ENCODE data around the gene SORBS2. TPM values are rescaled to one million over a fixed set of nuclear protein-coding genes. Genes with fewer than 3 reads are reported as not detected.

The SORBS2 gene
- total RNA-seq, 1 donor from 2014 or later, result not detected

DNA sequence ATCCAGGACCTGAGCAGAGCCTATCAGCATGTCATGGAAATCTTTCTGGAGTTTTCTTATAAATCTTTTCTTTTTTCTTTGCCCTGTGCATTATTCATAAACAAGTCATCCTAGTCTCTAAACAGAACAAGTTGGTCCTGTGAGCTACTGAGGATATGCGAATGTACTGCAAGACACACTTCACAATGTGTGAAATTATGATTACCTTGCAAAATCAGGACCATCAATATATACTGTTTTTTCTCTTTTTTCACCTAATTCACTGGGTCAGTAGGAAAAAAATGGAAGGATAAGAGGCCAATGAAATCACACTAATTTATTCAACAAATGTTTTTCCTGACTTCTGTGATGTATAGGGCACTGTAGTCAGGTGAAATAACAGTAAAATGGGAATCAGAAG lies 14.4 kb upstream of the SORBS2 start:
- H3K27ac Mint-ChIP-seq, result no peak overlapping the region
- H3K9me3 Mint-ChIP-seq, result no peaks in the 10 kb centered on the region
- POLR2A ChIA-PET, result no interaction called here
- intact Hi-C loops (cut with micrococcal nuclease), result no loop called here
- no peaks in the 10 kb centered on the region for H3K4me1 Mint-ChIP-seq
- DNase-seq (no peak), ATAC-seq (ENCODE audit: low read depth) (no peak)
- H3K4me3 Mint-ChIP-seq, result no peak overlapping the region
- no peak for TF ChIP-seq CTCF (IDR thresholded peaks at IDR 0.05)
- CTCF ChIA-PET, result no interaction called here
- H3K36me3 Mint-ChIP-seq (ENCODE audit: low read depth), result no peaks in the 10 kb centered on the region
- peaks cover 2% of the 10 kb centered on the region for H3K27me3 Mint-ChIP-seq

DNA sequence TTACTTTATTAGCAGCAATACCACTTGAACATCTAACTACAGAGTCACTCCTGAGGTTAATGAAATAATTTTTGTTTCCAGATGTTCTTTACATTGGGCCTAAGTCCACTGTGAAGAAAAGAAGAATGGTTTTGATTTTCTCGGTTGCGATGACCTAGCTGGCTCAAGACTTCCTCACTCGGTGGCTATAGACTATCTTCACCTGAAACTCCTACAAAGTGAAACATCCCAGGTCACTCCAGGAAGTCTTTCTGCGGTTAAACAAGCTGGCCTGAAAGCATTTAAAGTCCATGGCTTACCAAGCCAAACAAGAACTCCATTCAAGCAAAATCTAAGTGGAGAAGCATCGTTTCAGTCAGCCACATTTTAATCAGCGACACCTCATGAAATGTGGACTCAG lies 13.7 kb upstream of the SORBS2 start:
- ATAC-seq (ENCODE audit: low read depth), result no peak
- no peak for TF ChIP-seq CTCF (IDR thresholded peaks at IDR 0.05)
- H3K4me3 Mint-ChIP-seq, result no peak overlapping the region
- POLR2A ChIA-PET, result no interaction called here
- no peaks in the 10 kb centered on the region for H3K4me1 Mint-ChIP-seq
- H3K27me3 Mint-ChIP-seq, result peaks cover 2% of the 10 kb centered on the region
- no peak for DNase-seq
- CTCF ChIA-PET, result no interaction called here
- intact Hi-C loops (cut with micrococcal nuclease), result no loop called here
- H3K36me3 Mint-ChIP-seq (ENCODE audit: low read depth), result no peaks in the 10 kb centered on the region
- H3K9me3 Mint-ChIP-seq, result no peaks in the 10 kb centered on the region
- H3K27ac Mint-ChIP-seq, result no peak overlapping the region

- Mint-ChIP-seq H3K4me1 (no peaks in the 10 kb centered on the region), H3K9me3 (no peaks in the 10 kb centered on the region), H3K27ac (no peak overlapping the region), H3K27me3 (no peaks in the 10 kb centered on the region), H3K4me3 (no peak overlapping the region), H3K36me3 (ENCODE audit: low read depth) (no peaks in the 10 kb centered on the region)
- ChIA-PET POLR2A (no interaction called here), CTCF (no interaction called here)
- intact Hi-C loops (cut with micrococcal nuclease), result no loop called here
- ATAC-seq (ENCODE audit: low read depth) (no peak), DNase-seq (no peak)
- TF ChIP-seq CTCF (IDR thresholded peaks at IDR 0.05), result no peak
These were observed 10.8 kb upstream of the SORBS2 start for GRCh38 chr4:185822791-185823190.

GRCh38 chr4:185821029-185821419 lies 9.0 kb upstream of the SORBS2 start:
- intact Hi-C loops (cut with micrococcal nuclease), result no loop called here
- no peaks in the 10 kb centered on the region for H3K27me3 Mint-ChIP-seq
- DNase-seq (no peak), ATAC-seq (ENCODE audit: low read depth) (no peak)
- H3K27ac Mint-ChIP-seq, result no peak overlapping the region
- ChIA-PET POLR2A (no interaction called here), CTCF (no interaction called here)
- no peaks in the 10 kb centered on the region for H3K4me1 Mint-ChIP-seq
- no peak overlapping the region for H3K4me3 Mint-ChIP-seq
- no peaks in the 10 kb centered on the region for H3K36me3 Mint-ChIP-seq (ENCODE audit: low read depth)
- H3K9me3 Mint-ChIP-seq, result no peaks in the 10 kb centered on the region
- TF ChIP-seq CTCF (IDR thresholded peaks at IDR 0.05), result no peak

- H3K9me3 Mint-ChIP-seq, result no peaks in the 10 kb centered on the region
- H3K4me1 Mint-ChIP-seq, result no peaks in the 10 kb centered on the region
- intact Hi-C loops (cut with micrococcal nuclease), result no loop called here
- ATAC-seq (ENCODE audit: low read depth) (no peak), DNase-seq (no peak)
- POLR2A ChIA-PET, result no interaction called here
- no peak overlapping the region for H3K27ac Mint-ChIP-seq
- no peak overlapping the region for H3K4me3 Mint-ChIP-seq
- CTCF ChIA-PET, result no interaction called here
- no peaks in the 10 kb centered on the region for H3K36me3 Mint-ChIP-seq (ENCODE audit: low read depth)
- no peak for TF ChIP-seq CTCF (IDR thresholded peaks at IDR 0.05)
- no peaks in the 10 kb centered on the region for H3K27me3 Mint-ChIP-seq
These were observed 8.4 kb upstream of the SORBS2 start for GRCh38 chr4:185820146-185821028.

Measured in activated B cell treated with CpG ODN at 0.5 μM for 24 hours (primary cell).